HG03439 (cell line): ENCODE results near the gene PPP2R3C.
A peak's percentile ranks its signal among the peaks of the same experiment; 100 is the strongest.
"Not testable (repeated sequence)": the region's sequence is repeated elsewhere in the genome, so short reads cannot be mapped to it uniquely, and the experiment has no call there.

Experiments
- ATAC-seq: cut with Tn5 transposase; IDR thresholded peaks from one replicate; pipeline ENCODE4 v1.9.1; 2021; ENCODE audit warnings: mild to moderate bottlenecking, moderate library complexity; ENCODE audit not compliant: unreplicated experiment

Gene PPP2R3C

DNA sequence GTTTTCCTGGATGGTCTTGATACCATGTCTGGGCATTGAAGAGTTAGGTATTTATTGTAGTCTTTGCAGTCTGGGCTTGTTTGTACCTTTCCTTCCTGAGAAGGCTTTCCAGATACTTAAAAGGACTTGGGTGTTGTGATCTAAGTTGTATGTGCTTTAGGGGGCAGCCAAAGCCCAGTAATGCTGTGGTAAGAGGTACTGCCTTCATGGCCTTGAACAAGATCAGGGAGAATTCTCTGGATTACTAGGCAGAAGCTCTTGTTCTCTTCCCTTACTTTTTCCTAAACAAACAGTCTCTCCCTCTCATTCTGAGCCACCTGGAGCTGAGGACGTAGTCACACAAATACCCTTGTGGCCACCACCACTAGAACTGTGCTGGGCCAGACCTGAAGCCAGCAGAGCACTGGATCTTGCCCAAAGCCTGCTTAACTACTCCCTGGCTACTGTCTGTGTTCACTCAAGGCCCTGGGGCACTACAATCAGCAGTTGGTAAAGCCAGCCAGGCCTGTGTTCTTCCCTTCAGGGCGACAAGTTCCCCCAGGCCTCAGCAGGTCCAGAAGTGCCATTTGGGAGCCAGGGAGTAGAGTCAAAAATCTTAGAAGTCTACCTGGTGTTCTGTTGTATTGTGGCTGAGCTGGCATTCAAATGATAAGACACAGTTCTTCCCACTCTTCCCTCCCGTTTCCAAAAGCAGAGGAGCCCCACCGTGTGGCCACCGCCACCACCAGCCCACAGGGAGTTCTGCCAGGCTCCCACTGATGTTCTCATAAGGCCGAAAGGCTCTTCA is 11.9 kb upstream of the PPP2R3C start:
- ATAC-seq = no peak

DNA sequence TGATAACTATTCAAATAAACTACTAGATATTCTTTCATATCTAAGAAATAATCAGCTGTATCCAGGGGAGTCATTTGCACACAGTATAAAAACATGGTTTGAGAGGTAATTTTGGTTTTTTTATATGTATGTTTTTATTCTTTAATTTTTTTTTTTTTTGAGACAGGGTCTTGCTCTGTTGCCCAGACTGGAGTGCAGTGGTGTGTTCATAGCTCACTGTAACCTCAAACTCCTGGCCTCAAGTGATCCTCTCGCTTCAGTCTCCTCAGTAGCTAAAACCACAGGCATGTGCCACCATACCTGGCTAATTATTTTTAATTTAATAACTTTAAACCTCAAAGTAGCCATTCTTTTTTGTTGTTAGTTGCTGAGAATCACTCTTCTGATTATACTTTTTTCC is 2.3 kb upstream of the PPP2R3C start:
- ATAC-seq = no peak

DNA sequence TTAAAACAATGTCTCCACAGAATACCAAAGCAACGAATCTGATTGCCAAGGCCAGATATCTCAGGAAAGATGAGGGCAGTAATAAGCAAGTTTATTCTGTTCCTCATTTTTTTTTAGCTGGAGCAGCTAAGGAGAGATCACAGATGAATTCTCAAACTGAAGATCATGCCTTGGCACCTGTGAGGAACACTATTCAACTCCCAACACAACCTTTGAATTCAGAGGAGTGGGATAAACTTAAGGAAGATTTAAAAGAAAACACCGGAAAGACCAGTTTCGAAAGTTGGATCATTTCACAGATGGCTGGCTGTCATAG is 1.6 kb upstream of the PPP2R3C start:
- no peak for ATAC-seq

DNA sequence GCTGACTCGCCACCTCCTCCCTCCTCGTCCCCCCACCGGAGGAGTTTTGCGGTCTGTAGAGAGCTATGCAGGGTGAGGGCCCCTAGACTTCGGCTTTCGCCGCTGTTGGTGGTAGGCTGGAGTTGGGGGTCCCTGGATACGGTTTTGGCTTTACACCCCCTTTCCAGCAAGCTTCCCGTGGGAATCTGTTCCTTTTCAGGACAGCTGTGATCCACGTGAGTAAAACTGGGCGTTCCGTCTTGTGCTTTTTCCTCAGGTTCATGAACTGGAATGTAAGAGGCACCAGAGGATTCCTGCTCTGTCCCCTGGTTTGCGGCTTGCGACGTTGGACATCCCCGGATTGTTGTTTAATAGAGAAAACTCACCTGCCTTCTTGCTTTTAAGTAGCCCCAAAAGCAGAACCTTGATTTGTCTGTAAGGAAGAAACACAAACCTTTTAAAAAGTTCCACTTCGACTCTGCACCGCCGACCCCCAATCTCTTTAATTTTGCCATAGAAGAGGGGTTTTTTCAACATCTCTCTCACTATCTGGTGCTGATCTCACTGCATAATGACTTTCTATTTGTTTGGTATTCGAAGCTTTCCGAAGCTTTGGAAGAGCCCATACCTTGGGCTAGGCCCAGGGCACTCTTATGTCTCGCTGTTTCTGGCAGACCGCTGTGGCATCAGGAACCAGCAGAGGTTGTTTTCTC is 1.1 kb upstream of the PPP2R3C start:
- ATAC-seq = peak; percentile 6

DNA sequence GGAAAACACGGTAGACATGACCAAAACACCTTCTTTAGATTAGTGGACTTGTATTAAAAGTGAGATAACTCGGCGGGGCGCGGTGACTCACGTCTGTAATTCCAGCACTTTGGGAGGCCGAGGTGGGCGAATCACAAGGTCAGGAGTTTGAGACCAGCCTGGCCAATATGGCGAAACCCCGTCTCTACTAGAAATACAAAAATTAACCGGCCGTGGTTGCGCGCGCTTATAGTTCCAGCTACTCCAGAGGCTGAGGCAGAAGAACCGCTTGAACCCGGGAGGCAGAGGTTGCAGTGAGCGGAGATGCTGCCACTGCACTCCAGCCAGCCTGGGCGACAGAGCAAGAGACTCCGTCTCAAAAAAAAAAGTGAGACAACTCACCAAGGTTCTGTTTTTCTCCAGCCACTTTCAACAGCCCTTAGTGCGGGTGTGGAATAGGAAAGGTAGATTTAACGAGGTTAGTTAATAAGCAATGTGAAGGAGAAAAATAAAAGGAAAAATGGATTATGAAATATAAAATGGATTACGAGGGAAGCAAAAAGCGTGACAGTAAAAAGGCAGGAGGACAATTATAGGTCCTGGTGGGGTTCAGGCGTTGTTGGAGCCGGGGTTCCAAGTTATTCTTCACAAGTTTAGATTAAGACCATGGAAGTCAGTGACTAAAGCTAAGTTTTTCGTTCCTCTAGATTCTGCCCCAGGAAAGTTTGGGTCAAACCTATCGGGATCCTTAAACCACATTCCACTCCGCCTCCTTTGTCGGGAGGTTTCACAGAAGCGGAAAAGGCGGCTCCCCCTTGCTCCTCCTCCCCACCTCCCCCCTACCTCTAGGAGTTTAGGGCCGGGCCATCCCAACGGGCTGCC is 534 bp downstream of the PPP2R3C start:
- peak; percentile 0 for ATAC-seq

DNA sequence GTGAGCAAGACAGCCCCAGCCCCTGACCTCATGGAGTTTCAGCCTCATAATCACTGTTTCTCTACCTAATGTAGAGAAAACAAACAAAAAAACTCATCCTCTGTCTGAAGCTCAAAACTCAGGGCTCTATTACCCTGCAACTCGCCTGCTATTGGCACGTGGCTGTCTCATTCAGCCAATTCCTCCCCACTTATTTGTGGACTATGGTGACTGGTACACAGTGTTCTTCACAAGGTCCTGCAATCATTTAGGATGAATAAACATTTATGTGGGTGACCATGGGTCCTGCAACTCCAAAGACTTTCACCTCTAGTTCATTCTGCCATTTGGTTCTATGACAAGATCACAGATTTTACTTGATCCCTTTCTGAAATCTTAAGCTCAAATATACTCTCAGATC is 4.7 kb downstream of the PPP2R3C start:
- ATAC-seq = no peak

DNA sequence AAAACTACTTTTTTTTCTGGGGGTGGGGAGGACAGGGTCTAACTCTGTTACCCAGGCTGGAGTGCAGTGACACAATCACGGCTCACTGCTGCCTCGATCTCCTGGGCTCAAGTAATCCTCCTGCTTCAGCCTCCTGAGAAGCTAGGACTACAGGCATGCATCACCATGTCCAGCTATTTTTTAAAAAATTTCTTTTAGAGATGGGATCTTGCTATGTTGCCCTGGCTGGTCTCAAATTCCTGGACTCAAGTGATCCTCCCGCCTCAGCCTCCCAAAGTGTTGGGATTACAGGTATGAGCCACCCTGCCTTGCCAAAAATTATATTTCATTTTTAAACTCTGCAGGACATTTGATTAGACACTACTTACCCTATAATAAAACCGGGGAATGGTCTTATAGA is 5.5 kb downstream of the PPP2R3C start:
- no peak for ATAC-seq

DNA sequence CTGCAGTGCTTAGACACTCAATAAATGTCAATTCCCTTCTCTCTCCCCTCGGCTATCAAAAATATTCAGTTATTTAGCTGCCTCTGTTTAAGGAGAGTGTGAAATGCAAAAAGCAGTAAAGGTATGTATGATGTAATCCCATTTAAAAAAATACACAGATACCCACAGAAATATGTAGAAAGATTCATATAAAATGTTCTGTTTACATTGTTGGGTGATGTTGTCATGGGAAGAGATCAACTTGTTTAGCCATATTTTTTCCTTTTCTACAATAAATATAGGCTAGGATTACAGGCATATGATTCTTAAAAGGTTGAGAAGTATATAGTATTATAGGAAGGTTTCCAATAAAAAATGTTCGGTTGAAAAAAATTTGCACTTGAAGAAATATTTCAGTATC is 7.8 kb downstream of the PPP2R3C start:
- ATAC-seq = no peak

DNA sequence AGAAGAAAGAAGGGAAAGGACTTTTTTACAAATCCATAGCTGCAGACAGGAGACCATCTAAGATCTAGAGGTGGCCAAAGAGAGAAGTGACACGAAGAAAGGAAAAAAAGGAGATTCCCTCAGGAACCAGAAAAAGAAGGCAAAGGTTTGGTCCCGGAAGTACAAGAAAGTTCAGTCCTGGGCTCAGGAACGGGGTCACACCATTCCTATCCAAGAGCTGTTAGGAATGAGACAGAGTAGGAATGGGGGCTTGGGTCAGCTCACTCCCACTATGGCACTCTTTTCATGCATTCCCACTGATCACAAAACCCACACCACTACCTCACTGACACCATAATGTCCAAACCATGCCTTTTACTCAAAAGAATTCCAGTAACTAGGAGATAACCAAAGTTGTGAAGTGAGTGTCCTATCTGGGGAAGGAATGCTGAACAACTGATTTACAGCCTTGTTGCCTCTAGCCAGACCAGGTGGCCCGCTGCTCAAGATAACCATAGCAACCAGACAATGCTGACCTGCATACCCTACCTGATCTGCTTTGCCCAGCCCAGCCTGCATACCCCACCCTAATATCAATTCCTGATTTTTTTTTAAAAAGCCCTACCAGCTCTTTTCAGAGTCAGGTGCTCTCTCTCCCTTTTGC is 8.4 kb downstream of the PPP2R3C start:
- ATAC-seq = no peak

DNA sequence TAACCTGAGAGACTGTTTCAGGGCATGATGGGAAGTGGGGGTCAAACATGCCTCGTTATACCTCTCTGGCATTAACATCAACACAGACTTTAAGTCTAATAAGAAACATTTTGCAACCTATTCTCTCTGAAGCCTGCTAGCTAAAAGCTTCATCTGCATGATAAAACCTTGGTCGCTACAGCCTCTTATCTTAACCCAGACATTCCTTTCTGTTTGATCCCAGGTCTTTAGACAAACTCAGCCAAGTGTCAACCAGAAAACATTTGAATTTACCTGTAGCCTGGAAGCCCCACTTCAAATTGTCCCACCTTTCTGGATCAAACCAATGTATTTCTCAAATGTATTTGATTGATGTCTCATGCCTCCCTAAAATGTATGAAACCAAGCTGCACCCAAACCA is 9.1 kb downstream of the PPP2R3C start:
- ATAC-seq = no peak

DNA sequence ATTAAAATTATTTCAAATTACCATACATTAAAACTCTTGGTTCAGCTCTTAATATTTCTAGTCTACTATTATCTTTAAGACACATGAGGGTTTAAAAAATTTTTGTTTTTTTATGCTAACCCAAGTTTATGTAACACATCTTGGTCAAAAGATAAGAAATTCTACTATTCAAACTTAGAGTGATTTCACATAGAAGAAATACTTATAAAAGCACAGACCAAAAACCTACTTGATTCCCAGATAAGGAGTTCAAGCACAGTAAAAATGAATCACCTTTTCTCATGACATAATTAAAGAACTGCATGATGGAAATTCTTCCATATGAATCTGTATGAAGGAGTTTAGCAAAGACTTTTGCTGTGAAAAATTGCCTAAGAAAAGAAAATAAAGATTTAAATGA is 13.9 kb downstream of the PPP2R3C start:
- no peak for ATAC-seq

DNA sequence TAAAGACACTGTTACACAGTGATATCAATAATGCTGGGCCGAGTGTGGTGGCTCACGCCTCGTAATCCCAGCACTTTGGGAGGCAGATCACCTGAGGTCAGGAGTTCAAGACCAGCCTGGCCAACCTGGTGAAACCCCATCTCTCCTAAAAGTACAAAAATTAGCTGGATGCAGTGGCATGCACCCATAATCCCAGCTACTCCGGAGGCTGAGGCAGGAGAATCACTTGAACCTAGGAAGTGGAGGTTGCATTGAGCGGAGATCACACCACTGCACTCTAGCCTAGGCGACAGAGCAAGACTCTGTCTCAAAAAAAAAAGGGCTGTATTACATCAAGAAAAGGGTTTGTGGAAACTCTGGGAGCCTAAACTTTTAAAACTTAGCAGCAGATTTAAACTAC is 27.1 kb downstream of the PPP2R3C start:
- ATAC-seq = not testable (repeated sequence)

DNA sequence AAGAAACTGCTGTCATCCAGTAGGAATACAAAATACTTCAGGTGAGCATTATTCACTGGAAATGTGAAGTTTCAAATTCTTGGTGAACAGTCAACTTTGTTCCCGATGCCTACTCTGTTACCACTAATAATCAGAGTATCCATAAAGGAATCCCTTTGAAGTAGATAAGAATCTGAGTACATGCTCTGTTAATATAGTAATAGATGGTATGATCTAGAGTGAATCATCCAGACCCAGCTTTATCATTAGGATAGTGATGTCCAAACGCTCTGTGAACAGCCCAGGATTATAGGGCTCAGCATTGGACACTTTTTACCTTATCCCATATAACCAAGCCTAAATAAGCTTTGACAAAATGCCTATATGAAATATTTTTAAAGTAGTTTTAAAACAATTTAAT is 33.3 kb downstream of the PPP2R3C start:
- ATAC-seq = no peak

DNA sequence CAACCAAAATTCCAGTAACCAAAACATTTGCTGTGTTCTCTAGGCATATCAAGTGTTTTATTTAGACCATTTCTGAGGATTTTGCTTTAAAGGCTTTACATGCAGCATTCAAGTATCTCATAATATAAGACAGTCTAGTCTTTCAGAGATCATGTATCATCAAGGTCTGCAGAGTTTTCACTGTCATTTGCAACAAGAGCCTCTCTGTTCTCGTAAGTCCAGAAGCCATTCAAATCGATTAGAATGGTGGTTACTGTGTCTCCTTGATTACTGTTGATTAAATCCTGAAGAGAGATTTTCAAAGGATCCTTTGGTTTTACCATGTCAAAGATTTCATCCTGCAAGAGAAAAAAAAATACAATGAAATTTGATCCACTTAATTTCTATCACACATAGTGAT is 36.3 kb downstream of the PPP2R3C start:
- ATAC-seq = no peak

DNA sequence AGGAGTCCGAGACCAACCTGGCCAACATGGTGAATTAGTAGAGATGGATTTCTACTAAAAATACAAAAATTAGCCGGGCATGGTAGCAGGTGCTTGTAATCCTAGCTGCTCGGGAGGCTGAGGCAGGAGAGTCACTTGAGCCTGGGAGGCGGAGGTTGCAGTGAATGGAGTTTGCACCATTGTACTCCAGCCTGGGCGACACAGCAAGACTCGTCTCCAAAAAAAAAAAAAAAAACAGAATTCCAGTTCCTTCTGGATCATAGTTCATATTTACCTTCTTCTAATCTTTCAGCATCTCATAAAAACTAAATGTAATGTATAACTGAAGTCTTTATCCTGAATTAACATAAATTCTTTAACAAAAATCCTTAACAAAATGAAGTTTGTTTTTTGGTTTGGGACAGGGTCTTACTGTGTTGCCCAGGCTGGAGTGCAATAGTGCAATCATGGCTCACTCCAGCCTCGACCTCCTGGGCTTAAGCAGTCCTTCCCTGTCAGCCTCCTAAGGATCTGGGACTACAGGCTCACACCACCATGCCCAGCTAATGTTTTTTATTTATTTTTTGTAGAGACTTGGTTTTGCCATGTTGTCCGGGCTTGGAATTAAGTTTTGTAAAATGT is 38.1 kb downstream of the PPP2R3C start:
- no peak for ATAC-seq

DNA sequence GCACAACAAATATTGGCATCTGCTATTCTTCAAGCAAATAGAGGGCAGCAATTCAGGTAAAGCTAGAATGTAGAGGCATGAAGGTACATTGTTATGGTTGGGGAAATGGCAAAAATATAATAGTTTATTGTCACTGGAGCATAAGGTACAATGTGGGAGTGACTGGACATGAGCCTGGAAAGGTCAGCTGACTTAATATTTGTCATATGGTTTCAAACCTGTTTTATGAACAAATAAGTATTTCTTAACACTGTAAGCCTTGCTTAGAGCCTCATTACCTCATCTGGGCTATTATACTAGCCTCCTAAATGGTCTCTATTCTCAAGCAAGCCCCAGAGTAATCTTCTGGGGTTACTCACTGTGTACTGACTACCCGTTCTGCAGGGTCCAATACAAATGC is 42.0 kb downstream of the PPP2R3C start:
- no peak for ATAC-seq

DNA sequence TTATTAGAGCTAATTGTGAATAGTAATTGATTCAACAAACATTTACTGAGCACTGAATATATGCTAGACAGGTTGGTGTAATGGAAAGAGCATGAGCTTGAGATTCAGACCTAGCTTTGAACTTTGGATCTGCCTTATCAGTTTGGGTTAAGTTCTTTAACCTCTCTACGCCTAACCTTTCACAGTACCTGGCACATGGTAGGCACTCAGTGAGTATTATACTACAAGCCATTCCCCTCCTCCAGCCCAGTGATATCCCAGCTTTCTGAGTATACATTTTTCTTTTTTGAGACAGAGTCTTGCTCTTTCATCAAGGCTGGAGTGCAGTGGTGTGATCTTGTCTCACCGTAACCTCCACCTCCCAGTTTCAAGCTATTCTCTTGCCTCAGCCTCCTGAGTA is 43.7 kb downstream of the PPP2R3C start:
- ATAC-seq = no peak

DNA sequence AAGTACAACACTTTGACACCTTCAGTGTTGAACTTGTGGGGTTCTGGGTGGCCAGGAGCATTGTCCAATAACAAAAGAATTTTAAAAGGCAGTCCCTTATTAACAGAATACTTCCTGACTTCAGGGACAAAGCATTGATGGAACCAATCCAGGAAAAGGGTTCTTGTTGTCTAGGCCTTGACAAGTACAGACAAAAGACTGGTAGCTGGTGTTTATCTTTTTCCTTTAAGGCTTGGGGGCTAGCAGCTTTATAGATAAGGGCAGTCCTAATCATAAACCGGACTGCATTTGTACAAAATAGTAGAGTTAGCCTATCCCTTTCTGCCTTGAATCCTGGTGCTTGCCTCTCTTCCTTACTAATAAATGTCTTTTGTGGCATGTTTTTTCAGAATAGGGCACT is 48.3 kb downstream of the PPP2R3C start:
- no peak for ATAC-seq

DNA sequence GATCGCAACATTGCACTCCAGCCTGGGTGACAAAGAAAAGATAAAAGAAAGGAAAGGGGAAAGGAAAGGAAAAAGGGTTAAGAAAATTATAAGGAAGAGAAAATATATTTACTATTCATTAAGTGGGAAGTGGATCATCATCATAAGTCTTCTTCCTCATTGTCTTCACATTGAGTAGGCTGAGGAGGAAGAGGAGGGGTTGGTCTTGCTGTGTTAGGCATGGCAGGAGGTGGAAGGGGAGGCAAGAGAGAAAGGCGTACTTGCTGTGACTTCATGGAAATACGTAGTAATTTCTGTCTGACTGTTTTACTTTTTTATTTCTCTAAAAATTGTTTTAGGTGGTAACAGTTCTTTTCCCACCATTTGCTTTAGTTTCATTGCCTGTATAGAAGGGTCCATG is 49.6 kb downstream of the PPP2R3C start:
- ATAC-seq = no peak

DNA sequence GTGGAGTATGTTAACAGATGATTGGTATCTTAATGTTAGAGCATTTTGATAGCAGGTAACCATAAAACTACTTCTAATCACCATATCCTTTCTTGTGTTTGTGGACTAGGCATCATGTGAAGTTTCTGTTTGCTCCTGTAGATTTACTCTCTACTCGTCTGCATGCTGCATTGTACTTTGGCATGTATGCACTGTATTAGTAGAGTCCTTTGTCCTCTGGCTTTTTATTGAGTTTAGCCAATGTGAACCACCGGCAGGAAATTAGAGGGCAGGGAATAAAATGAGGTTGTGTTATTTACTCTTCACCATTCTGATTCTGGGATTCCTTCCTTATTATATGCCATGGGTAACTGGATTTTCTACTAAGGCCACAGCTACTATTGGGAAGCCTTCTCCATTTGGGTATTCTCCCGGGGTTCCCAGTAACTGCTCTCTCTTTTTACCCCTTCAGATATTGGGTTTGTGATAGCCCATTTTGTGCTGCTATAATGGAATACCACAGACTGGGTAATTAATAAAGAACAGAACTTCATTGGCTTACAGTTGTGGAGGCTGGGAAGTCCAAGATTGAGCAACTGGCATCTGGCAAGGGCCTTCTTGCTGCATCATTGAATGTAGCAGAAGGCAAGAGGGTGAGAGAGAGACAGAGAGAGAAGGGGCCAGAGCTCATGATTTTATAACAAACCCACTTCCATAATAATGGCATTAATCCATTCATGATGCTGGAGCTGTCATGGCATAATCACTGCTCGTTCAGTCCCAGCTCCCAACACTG is 53.4 kb downstream of the PPP2R3C start:
- no peak for ATAC-seq
